Liver (tissue), 3 donors: ENCODE data around the gene KCNT1.

Experiments used
- CTCF ChIP-seq: fragments of 150-350 bp; IDR thresholded peaks from 2 replicates; pipeline ENCODE4 v1.5.1; 2017; ENCODE audit warnings: improper control_type of control experiment, low read depth, low read length; ENCODE audit not compliant: missing input control
- MAX ChIP-seq: IDR thresholded peaks from 2 replicates; pipeline ENCODE4 v1.6.1; 2016; ENCODE audit warnings: antibody characterized with exemption
- RAD21 ChIP-seq, 2 donors: IDR thresholded peaks; 2 replicates each; pipeline ENCODE4 v1.6.1; 2016; ENCODE audit warnings: antibody characterized with exemption in 2 of 2, mild to moderate bottlenecking in 2 of 2
- REST ChIP-seq: IDR thresholded peaks from 2 replicates; pipeline ENCODE4 v1.6.1; 2016; ENCODE audit warnings: antibody characterized with exemption, mild to moderate bottlenecking
- SP1 ChIP-seq: IDR thresholded peaks from 2 replicates; pipeline ENCODE4 v1.6.1; 2018; ENCODE audit warnings: antibody characterized with exemption, mild to moderate bottlenecking
- TAF1 ChIP-seq: conservative IDR thresholded peaks from 2 replicates; pipeline ENCODE4 v1.6.1; 2016; ENCODE audit warnings: antibody characterized with exemption, mild to moderate bottlenecking
- YY1 ChIP-seq: IDR thresholded peaks from 2 replicates; pipeline ENCODE4 v1.6.1; 2016; ENCODE audit warnings: antibody characterized with exemption, mild to moderate bottlenecking
- donor health status: healthy.
- donor health status: healthy.

GRCh38 chr9:135663857-135664256 lies 38.1 kb upstream of the KCNT1 start:
- no peak for TF ChIP-seq TAF1
- TF ChIP-seq CTCF, result no peak
- TF ChIP-seq RAD21 (IDR thresholded peaks at IDR 0.05), result no peak
- no peak for TF ChIP-seq MAX
- TF ChIP-seq SP1, result no peak
- TF ChIP-seq REST, result no peak
- no peak for TF ChIP-seq YY1
